GM21360 (cell line): ENCODE results near the gene FZD4.
"Not testable (repeated sequence)": the region's sequence is repeated elsewhere in the genome, so short reads cannot be mapped to it uniquely, and the experiment has no call there.

Experiments used
- ATAC-seq: cut with Tn5 transposase; IDR thresholded peaks from one replicate; pipeline ENCODE4 v1.9.1; 2021; ENCODE audit warnings: mild to moderate bottlenecking, moderate library complexity; ENCODE audit not compliant: unreplicated experiment

The FZD4 gene

DNA sequence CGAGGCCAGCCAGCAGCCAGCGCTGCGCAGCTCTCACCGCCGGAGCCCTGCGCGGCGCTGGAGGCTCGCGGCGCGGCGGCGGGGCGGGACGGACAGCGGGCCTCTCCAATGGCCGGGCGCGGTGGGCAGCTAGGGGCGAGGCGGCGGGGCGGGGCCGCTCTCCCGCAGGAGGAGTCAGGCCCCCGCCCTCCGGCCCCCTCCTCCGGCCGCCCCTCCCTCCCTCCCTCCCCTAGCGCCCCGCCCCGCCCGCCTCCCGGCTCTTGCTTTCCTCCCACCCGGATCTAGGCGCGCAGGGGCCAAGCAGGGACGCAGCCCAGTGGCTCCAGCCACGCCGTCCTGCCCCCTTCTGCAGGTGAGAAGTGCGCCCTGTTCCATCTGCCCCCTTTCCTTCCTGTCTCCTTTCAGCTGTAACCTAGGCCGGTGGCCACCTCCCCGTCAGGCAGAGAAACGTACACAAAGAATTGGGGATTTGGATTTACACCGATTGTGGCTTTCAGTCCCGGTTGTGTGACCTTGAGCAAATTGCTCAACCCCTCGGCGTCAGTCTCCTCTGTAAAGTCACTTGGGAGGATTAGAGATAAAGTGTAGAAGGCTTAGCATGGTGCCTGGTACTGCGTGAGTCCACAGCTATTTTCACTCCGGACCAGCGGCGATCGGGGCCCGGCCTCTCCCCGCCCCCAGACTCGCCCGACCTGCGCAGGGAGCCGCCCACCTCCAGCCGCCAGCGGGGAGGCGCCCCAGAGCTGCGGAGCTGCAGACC is at the start of gene FZD4:
FZD4 (minus strand) TSS at position 35 of the 760 bp plus-strand sequence. CDS start 310 bp downstream, outside the sequence.
- ATAC-seq: peak; percentile 95

GRCh38 chr11:87004281-87004680 is 49.1 kb upstream of the FZD4 start:
- ATAC-seq: not testable (repeated sequence)

- ATAC-seq: no peak
These were observed 47.7 kb upstream of the FZD4 start for GRCh38 chr11:87002918-87003317.

DNA sequence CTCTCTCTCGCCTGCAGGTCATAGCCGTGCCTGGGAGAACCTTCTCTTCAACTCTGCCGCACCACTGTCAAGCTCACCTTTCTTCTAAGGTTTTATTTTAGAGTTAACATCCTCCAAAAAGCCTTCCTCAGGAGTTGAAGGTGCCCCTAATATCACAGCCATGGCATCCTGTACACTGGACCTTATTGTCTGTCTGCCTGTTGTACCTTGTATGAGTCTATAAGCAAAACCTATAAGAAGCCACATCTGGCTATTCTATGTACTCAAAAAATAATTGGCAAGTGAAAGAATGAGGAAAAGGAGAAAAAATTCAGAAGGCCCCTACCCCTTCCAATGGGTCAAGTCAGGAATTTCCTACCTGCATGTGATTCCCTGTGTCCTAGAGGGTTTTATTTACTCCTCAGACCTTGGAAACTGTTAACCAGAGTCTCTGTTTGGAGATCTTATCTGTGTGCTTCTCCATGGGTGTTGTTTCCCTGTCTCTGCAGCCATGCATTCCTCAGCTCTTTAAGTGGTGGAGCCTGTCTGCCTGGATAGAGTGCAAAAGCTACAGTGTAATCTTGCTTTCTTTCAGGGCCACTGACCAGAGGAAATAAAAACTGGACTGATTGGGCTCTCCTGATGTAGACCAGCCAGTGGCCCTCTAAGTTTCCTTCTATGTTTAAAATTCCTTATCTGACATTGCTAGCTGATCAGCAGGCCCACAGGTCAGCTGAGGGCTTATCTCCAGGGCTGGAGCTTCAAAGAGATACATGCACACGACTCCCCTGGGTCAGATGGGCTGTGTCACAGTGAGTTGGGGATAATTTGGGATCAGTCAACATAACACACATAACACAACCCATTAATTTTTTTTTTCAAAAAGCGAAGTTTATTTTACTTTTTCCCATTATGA is 44.9 kb upstream of the FZD4 start:
- no peak for ATAC-seq

DNA sequence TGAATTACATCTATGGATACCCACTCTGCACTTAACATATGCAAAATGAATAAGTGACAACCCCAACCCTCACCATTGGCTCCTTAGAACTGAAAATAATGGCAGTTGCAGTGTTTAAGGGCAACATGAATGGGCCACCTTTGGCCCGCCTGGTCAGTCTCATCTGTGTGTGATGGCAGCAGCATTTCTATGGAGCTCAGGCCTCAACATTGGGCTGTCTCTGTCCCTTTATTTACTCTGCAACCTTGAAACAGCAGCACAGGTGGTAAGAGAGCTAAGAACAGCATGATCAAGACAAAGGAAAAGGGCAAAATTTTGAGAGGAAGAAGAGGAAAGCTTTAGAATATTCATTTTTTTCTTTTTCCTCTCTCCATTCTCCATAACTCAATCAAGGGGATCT is 44.2 kb upstream of the FZD4 start:
- ATAC-seq: no peak

DNA sequence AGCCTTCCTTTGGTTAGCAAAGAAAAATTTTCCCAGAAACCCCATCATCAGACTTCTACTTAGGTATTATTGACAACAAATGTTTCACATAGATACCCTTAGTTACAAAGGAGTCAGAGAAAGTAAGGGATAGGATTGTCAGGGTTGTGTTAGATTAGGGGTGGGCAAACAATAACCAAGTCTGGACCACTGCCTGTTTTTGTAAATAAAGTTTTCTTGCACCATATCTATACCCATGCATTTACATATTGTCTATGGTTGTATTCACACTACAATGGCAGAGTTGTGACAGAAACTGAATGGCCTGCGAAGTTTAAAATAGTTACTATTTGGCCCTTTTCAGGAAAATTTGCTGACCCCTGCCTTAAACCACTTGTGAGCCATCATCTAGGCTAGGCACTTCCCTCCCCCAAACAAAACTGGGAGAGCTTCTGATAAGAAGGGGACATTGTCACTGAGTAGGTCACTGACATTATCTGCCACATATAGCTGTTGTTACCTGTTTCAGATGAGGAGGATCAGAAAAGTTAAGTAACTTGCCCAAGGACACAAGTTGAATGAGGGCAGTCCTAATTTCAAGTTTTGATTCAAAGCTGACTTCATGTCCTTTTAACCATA is 41.9 kb upstream of the FZD4 start:
- ATAC-seq: no peak

GRCh38 chr11:86993031-86993430 is 37.8 kb upstream of the FZD4 start:
- ATAC-seq: no peak

- not testable (repeated sequence) for ATAC-seq
These were observed 37.1 kb upstream of the FZD4 start for GRCh38 chr11:86992340-86992739.

- no peak for ATAC-seq
These were observed 36.1 kb upstream of the FZD4 start for GRCh38 chr11:86991341-86991740.

- no peak for ATAC-seq
These were observed 35.3 kb upstream of the FZD4 start for GRCh38 chr11:86990515-86990914.

- no peak for ATAC-seq
These were observed 34.8 kb upstream of the FZD4 start for GRCh38 chr11:86990031-86990430.

- ATAC-seq: no peak
These were observed 33.2 kb upstream of the FZD4 start for GRCh38 chr11:86988351-86988881.

- ATAC-seq: no peak
These were observed 32.5 kb upstream of the FZD4 start for GRCh38 chr11:86987679-86988078.

GRCh38 chr11:86984701-86985100 is 29.5 kb upstream of the FZD4 start:
- ATAC-seq: no peak

DNA sequence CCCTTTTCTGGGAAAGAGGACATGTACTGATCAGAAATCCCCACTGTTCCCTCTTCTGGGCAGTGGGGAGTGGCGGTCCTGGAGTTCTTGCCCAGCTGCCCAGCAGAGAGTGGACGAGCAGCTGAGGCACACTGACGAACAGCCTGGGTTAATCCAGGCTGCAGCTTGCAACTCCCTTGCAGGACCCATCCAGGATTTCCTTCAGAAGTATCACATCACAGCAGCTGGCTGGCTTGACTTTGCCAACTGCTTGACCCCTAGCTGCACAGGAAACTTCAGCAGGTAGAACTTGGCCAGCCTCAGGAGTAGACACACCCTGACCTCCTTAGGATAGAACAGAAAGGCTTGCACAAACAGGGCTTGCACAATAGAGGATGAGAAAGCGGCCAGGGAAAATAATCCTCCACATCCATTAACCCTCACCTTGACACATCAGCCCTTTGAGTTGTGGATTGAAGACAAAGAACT is 27.9 kb upstream of the FZD4 start:
- no peak for ATAC-seq

- no peak for ATAC-seq
These were observed 26.8 kb upstream of the FZD4 start for GRCh38 chr11:86981777-86982540.

GRCh38 chr11:86980086-86980796 is 25.0 kb upstream of the FZD4 start:
- no peak for ATAC-seq

- ATAC-seq: no peak
These were observed 23.8 kb upstream of the FZD4 start for GRCh38 chr11:86978756-86979608.

DNA sequence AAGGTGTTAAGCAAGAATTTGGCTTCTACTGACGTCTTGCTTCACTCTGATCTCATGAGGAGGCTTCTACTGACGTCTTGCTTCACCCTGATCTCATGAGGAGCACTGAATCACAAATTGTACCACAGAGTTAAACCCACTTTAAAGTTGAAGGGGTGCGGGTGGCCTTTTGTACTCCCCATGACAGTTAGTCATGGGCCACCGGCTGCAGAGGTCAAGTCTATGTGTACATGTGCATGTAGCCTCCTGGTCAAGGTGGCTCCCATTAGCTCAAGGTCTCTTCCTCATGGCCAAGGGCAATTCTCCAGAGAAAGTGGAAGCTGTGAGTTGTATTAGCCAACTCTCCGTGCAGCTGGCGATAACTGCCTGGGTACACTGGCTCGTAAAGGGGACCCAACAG is 23.1 kb upstream of the FZD4 start:
- no peak for ATAC-seq
